Activated CD8-positive, alpha-beta memory T cell treated with anti-CD3 and anti-CD28 coated beads, Interleukin-2, amount 50 U/mL, for 48 hours (primary cell): ENCODE data around the gene TBC1D16.

Source experiments
- DNase-seq: peaks from one replicate; pipeline ENCODE4 v3.0.0-alpha.2; 2020

The TBC1D16 gene

GRCh38 chr17:79948945-79949655, 86.6 kb downstream of the TBC1D16 start:
- no peak for DNase-seq

- no peak for DNase-seq
Measured at GRCh38 chr17:79948406-79948944, 87.2 kb downstream of the TBC1D16 start.

GRCh38 chr17:79947351-79948031, 88.2 kb downstream of the TBC1D16 start:
- DNase-seq: no peak

DNA sequence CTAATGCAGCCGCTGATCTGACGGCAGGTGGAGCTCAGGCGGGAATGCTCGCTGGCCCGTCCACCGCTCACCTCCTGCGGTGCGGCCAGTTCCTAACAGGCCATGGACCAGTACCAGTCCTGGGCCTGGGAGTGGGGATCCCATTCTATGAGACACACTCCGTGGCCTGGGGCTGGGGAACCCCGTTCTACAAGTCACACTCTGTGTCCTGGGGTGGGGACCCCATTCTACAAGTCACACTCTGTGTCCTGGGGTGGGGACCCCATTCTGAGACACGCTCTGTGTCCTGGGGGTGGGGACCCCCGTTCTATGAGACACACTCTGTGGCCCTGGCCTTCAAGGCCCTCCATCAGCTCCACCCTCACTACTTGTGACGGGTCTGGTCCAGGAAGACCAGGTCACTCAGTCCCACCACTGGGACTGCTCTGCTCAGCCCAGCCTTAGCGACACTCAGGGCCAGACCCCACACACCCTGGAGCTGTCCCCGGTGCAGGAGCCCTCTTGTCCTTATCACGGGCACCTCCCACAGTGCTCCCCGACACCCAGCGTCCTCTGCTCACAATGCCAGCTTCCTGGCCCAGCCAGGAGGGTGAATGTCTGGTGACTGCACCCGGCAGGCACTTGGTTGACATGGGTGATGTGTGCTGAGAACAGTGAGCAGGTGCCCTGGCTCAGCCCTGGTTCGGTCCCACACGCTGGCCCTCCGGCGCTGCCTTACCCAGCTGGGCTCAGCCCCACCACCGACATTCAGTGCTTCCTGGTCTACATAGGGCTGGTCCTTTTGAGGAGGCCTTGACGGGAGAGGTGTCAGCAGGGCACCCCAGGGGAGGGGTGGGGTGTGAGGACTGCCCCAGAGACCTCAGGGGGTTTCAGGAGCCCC, 89.1 kb downstream of the TBC1D16 start:
- no peak for DNase-seq

- no peak for DNase-seq
Measured at GRCh38 chr17:79945591-79946255, 89.9 kb downstream of the TBC1D16 start.

DNA sequence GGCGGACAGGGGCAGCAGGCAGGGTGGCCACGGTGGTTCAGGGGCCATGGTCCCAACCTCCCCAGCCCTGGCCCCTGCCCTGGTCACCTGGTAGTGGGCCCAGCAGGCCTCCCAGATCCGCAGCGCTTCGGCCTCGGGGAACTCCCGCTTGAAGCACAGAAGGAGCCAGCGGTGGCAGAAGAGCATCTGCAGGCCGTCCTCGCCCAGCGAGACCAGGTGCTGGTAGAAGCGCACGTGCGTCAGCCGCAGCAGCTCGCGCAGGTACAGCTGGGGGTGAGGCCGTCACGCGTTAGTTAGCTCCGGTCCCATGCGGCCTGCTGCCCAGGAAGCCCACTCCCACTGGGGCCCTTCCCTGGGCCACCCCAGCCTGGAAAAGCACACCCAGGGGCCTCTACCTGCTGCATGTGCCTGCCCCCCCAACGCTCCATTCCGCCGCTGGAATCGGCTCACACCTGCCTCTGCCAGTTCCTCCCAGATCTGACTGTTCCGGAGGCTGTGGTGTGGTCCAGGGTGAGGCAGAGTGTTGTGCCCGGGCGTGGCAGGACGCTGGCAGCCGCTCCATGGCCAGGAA, 90.8 kb downstream of the TBC1D16 start:
- no peak for DNase-seq

- DNase-seq: no peak
Measured at GRCh38 chr17:79944251-79944812, 91.3 kb downstream of the TBC1D16 start.

GRCh38 chr17:79943347-79944241, 92.1 kb downstream of the TBC1D16 start:
- DNase-seq: no peak

GRCh38 chr17:79942591-79943346, 92.9 kb downstream of the TBC1D16 start:
- no peak for DNase-seq

- no peak for DNase-seq
Measured at GRCh38 chr17:79942011-79942405, 93.7 kb downstream of the TBC1D16 start.

- DNase-seq: no peak
Measured at GRCh38 chr17:79941088-79942010, 94.3 kb downstream of the TBC1D16 start.

DNA sequence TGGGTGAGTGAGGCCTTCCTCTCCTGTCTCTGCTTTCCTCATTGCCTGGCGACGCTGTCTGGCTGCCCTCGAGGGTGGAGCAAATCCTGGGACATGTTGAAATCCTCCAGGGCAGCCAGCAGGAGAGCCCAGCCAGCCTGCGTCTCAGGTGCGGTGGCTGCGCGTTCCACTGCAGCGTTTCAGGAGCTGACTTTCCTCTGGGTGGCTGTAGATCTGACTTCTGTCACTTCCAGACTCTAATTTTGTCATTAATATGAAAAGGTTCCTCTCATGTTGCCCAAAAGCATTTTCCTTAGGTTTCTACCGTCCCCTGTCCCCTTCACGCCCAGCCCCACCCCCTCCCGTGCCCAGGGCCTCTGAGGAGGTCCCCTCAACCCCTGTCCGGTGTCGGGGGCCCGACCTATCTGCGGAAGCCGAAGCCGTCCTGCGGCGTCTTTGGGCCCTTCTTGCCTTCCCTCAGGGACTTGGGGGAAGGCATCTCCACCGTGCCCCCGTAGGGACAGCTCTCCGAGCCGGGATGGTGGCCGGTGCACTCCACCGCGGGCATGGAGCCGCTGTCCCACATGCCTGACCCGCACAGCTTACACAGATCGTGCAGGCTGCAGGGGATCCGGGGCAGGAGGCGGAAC, 95.1 kb downstream of the TBC1D16 start:
- no peak for DNase-seq

DNA sequence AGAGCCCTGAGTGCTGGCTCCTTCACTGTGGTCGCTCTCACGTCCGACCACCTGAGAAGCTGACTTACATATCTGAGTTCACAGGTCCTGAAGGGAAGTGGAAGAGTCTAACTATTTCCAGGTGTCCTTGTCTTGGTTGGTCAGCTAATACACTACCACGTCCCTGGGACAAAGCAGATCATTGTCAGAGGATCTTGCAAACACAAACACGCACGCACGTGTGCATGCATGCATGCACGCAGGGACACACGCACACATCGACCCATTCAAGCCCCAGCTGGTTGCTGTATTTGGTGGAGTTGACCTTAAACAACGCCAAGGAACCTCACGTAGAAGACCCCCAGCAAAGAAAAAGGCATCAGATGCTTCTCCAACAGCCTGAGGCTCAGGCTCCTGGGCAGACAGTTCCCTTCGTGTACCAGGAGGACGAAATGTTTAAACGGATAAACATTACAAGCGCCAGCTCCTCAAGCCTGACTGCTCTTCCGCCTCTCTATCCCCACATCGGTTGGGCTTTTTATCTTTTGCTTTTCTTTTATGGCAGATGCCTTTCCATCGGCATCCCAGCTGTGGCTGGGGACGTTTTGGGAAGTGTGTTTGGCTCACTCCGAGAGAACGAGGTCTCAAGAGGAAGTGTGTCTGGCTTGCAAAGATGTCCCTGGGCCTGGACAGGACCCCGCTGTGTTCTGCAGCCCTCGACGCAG, 95.8 kb downstream of the TBC1D16 start:
- DNase-seq: no peak

DNA sequence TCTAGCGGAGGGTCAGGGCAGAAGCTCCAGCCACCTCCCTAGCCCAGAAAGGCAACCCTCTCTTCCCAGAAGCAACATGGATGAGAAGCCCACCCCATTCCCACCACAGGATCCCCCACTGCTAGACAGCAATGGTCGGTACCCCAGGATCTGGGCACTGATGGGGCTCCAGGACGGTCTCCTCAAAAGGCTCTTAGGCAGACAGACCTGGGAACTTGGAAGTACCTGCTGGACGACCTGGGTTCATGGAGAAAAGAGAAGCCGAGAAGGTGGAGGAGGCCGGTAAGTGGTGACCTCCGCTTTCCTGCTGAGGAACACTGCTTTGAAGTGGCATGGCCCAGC, 96.6 kb downstream of the TBC1D16 start:
- DNase-seq: no peak

DNA sequence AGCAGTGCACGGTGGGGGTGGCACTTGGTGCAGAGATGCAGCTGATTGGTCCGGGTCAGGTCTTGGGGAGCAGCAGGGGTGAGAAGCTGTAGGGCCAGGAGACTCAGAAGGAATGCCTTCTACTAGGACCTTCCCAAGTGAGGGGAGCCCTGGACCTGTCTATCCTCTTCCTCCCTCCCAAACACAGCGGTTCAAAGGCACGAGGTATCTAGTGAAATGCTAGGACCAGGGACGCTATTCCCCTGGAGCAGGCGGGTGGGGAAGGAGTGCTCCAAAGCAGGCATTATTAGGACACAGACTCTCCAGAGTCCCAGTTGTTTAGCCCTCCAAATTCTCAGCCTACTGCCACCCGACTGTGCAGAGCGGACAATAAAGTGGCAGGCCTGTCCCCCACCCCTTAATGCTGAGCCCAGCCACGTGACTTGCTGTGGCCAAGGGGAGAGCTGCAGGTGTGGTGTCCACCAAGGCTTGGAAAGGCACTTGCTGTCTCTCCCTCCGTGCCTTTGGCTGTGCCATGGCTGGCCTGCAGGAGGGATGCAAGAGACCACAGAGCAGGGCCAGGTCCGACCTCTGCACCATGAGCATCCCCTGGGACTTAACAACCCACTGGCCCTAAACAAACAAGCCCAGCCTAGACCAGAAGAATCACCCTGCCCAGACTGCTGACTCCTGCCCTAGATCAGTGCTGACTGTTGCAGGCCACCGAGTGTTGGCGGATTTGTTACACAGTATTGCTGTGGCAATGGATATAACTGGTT, 97.2 kb downstream of the TBC1D16 start:
- DNase-seq: no peak

GRCh38 chr17:79937391-79938335, 98.0 kb downstream of the TBC1D16 start:
- no peak for DNase-seq
